Skin epidermis (tissue), 12 donors: ENCODE data around the gene PTDSS2.

Experiments
- H3K27ac ChIP-seq, 21 experiments: fragments of 200-600 bp; sonication (generic) in 11 of 21; one replicate each; pipeline ENCODE4 v1.5.0; 2020; ENCODE audit warnings: mild to moderate bottlenecking in 3 of 21, inconsistent platforms in 2 of 21, moderate library complexity in 2 of 21
- H3K4me3 ChIP-seq, 7 experiments: fragments of 200-600 bp; sonication (generic) in 2 of 7; one replicate each; pipeline ENCODE4 v1.5.0; 2020; ENCODE audit warnings: inconsistent platforms in 2 of 7, mild to moderate bottlenecking in 2 of 7, moderate library complexity in 1 of 7

Gene PTDSS2

DNA sequence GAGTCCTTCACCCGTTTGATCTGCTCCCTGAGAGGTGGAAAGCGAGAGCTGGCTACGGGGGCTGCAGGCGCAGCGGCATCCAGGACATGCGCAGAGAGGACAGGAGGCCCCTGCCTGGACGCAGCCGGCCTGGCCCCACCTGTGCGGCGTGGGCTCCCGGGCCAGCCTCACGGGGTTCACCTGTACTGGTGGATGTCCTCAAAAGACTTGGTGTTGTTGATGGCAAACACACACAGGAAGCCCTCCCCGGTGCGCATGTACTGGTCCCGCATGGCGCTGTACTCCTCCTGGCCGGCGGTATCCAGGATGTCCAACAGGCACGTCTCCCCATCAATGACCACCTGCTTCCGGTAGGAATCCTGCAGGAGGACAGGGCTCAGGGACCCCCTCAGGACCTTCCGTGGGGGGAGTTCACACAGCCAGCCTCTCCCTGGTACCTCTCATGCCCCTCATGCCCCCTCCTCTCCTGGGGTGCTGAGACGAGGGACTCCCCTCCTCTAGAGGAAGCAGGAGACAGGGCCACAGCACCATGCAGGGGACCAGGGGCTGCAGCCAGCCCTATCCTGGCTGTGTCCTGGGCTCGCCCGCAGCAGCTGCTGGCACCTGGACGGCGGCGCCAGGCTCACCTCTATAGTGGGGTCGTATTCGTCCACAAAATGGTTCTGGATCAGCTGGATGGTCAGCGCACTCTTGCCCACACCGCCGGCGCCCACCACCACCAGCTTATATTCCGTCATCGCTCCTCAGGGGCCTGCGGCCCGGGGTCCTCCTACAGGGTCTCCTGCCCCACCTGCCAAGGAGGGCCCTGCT, 83.7 kb downstream of the PTDSS2 start:
- Histone ChIP-seq H3K4me3 (peak overlapping the region; percentile 51 to 88 (median 83)), H3K27ac (peak overlapping the region in 17 of 21 experiments; percentile 0 to 97 (median 93))

DNA sequence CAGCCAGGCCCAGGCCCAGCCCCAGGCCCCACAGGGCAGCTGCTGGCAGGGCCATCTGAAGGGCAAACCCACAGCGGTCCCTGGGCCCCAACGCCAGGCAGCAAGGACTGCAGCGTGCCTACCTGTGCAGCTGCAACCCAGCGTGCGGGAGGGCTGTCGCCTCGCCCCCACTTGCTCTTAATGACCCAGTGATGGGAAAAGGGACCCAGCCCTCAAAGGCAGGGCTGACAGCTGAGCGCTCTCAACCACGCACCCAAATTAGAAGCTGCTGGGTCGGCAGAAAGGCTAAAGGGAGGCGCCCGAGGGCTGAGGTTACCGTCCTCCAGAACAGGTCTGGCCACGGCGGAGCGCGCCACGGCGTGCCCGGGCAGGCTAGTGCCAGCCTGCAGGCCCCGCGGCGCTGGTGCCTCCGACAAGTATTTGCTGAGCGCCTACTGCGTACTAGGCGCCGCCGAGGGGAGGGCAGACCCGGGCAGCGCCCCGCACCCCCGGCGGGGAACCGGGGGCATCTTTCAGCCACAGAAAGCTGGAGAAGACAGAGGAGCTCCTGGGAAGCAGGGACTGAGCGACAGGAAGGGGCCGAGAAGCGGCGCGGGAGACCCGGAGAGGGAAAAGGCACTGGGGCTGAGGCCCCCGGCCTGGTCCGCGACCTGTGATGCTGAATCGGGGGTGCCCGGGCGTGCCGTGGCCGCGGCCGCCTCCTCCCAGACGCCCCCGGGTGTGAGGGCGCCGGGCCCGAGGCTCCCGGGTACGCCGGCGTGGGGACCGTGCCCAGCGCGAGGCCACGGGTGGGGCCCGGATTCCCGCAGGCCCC, 84.5 kb downstream of the PTDSS2 start:
- Histone ChIP-seq H3K27ac (peak overlapping the region; percentile 70 to 97 (median 93)), H3K4me3 (peak overlapping the region; percentile 51 to 88 (median 83))

DNA sequence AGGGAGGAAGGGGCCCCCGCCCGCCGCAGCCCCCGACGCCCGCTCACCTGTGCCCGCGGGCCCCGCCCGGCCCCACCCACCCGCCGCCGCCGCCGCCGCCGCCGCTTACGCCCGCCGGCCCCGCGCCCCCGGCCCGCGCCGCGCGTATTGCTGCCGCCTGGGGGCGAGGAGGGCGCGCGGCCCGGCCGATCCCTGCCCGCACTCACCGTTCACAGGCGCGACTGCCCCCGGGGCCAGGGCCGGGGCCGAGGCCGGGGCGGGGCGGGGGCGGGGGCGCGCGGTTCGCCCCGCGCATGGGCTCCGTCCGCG, 85.1 kb downstream of the PTDSS2 start:
- peak overlapping the region; percentile 51 to 88 (median 83) for H3K4me3 ChIP-seq

GRCh38 chr11:535519-536454, 85.7 kb downstream of the PTDSS2 start, which contains the start of gene HRAS:
Gene HRAS (minus strand): TSS chr11:535576.
- peak within 1 kb of the TSS; percentile 70 to 97 (median 93) for H3K27ac ChIP-seq
- peak within 1 kb of the TSS; percentile 66 to 88 (median 83) for H3K4me3 ChIP-seq

More for the DNA sequence above, 85.1 kb downstream of the PTDSS2 start:
- H3K27ac ChIP-seq: peak overlapping the region in 20 of 21 experiments; percentile 70 to 97 (median 93)

DNA sequence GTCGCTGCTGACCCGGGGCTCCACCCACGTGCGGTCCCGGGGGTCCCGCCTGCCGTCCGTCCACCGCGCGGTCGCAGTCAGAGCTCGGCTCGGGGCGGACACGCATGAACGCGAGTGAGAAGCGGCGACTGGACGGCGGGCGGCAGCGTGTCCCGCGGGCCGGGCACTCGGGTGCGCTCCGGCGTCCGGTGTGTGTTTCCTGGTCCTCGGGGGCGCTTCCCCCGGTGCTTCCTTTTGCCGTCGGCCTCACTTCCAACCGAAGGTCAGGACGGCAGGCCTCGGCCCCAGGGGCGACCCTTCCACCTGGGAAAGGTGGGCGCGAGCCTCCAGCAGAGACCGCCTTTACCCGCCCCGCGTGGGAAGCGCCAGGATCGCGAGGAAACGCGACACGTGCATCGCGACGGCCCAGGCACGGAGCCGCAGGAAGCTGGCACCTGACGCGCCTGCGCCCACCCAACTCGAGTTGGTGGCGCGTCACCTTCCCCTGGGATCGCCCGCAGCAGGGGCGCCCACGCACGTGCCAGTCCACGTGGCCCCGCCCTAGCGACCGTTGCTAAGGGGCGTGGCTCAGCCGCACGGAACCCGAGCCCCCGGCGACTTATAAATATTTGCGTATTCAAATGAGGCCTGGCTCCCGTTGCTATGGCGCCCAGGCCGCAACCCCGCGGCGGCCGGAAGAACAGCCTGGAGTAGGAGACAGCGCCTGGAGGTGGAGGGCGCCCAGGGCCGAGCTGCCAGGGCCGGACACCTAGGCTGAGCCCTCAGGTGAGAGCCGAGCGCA, 87.0 kb downstream of the PTDSS2 start, which contains the start of gene LRRC56:
LRRC56 (plus strand) TSS at position 687 of the 781 bp plus-strand sequence. CDS start 3,158 bp downstream, outside the sequence.
- peak within 1 kb of the TSS in 20 of 21 experiments; percentile 0 to 96 (median 88) for H3K27ac ChIP-seq
- peak within 1 kb of the TSS; percentile 57 to 88 (median 83) for H3K4me3 ChIP-seq

- Histone ChIP-seq H3K27ac (peak overlapping the region in 12 of 21 experiments; percentile 0 to 96 (median 76)), H3K4me3 (peak overlapping the region; percentile 57 to 88 (median 83))
These were observed 87.7 kb downstream of the PTDSS2 start for GRCh38 chr11:537622-538430.

- H3K4me3 ChIP-seq: no peak overlapping the region
- peak overlapping the region in 2 of 21 experiments; percentile 68 to 92 for H3K27ac ChIP-seq
These were observed 88.5 kb downstream of the PTDSS2 start for GRCh38 chr11:538431-539051.

- no peak overlapping the region for H3K27ac ChIP-seq
- H3K4me3 ChIP-seq: no peak overlapping the region
These were observed 89.9 kb downstream of the PTDSS2 start for GRCh38 chr11:539971-540481.
